GM12891 (cell line): ENCODE data around the gene AP2A2. TPM values are rescaled to one million over a fixed set of nuclear protein-coding genes. Genes with fewer than 3 reads are reported as not detected.

ENCODE experiments used
- DNase-seq: peaks from one replicate; pipeline ENCODE4 v3.0.0; 2011; ENCODE audit warnings: low spot score; ENCODE audit not compliant: insufficient read length
- FAIRE-seq: peaks from 2 replicates; lab custom pipeline; 2011; peaks lifted over from hg19 to GRCh38; lab: Jason Lieb, UNC
- PAX5 ChIP-seq: IDR thresholded peaks from 2 replicates; pipeline ENCODE4 v1.6.1; 2011; ENCODE audit warnings: low read length, moderate library complexity, mild to moderate bottlenecking; ENCODE audit not compliant: insufficient read depth, severe bottlenecking
- POLR2A ChIP-seq: IDR thresholded peaks from 2 replicates; pipeline ENCODE4 v1.6.1; 2011; ENCODE audit warnings: low read depth, low read length, control low read depth
- POLR2AphosphoS5 ChIP-seq: IDR thresholded peaks from 2 replicates; pipeline ENCODE4 v1.6.1; 2011; ENCODE audit warnings: low read depth, low read length, control low read depth
- POU2F2 ChIP-seq: IDR thresholded peaks from 2 replicates; pipeline ENCODE4 v1.6.1; 2011; ENCODE audit warnings: low read depth, mild to moderate bottlenecking, control low read depth, low read length, moderate library complexity
- SPI1 ChIP-seq: IDR thresholded peaks from 2 replicates; pipeline ENCODE4 v1.6.1; 2011; ENCODE audit warnings: low read depth, low read length, control low read depth
- TAF1 ChIP-seq: IDR thresholded peaks from 2 replicates; pipeline ENCODE4 v1.6.1; 2011; ENCODE audit warnings: low read depth, low read length, control low read depth
- polyA plus RNA-seq: library from polyadenylated mRNA; unstranded; fragments of >200 nt; gene quantifications from one replicate; pipeline ENCODE4 v1.2.1, GENCODE V29; 2012; ENCODE audit warnings: low read depth, missing spikeins, inconsistent platforms; ENCODE audit not compliant: missing spikeins

AP2A2 gene
- 17.8 TPM for polyA plus RNA-seq

GRCh38 chr11:925496-926301 lies at the start of gene AP2A2:
Gene AP2A2, plus strand, starts transcription at chr11:925870. Its CDS starts 152 bp downstream, at chr11:926022.
- TF ChIP-seq TAF1 (no peak), PAX5 (peak; percentile 44), POLR2A (no peak), SPI1 (no peak)
- peak; percentile 100 for FAIRE-seq

GRCh38 chr11:876545-876944 lies 49.1 kb upstream of the AP2A2 start:
- DNase-seq (no peak), FAIRE-seq (no peak)
- TF ChIP-seq POLR2AphosphoS5 (no peak), POLR2A (no peak), PAX5 (no peak)

More at GRCh38 chr11:925496-926301, at the start of gene AP2A2:
- DNase-seq, result peak; percentile 97

GRCh38 chr11:877565-877964 lies 48.1 kb upstream of the AP2A2 start:
- TF ChIP-seq PAX5 (no peak), SPI1 (no peak), POLR2A (no peak), POU2F2 (no peak), POLR2AphosphoS5 (no peak), TAF1 (no peak)
- DNase-seq (no peak), FAIRE-seq (no peak)

GRCh38 chr11:880447-880846 lies 45.2 kb upstream of the AP2A2 start:
- TF ChIP-seq POU2F2 (no peak), SPI1 (no peak), POLR2A (no peak), TAF1 (no peak)
- DNase-seq, result no peak
- no peak for FAIRE-seq

- DNase-seq, result no peak
- no peak for TF ChIP-seq PAX5
- TF ChIP-seq TAF1, result no peak
- no peak for TF ChIP-seq POLR2AphosphoS5
- FAIRE-seq, result no peak
Observed at GRCh38 chr11:882596-882995, 43.1 kb upstream of the AP2A2 start.

- FAIRE-seq (no peak), DNase-seq (no peak)
- TF ChIP-seq POLR2A (no peak), TAF1 (no peak), SPI1 (no peak), POLR2AphosphoS5 (no peak), POU2F2 (no peak), PAX5 (no peak)
Observed at GRCh38 chr11:883527-883926, 42.1 kb upstream of the AP2A2 start.

GRCh38 chr11:884578-885070 lies 41.0 kb upstream of the AP2A2 start:
- FAIRE-seq, result no peak
- no peak for TF ChIP-seq PAX5
- no peak for TF ChIP-seq SPI1

GRCh38 chr11:886568-886967 lies 39.1 kb upstream of the AP2A2 start:
- FAIRE-seq, result no peak
- DNase-seq, result no peak
- no peak for TF ChIP-seq SPI1
- no peak for TF ChIP-seq POLR2A
- no peak for TF ChIP-seq POU2F2
- no peak for TF ChIP-seq POLR2AphosphoS5
- TF ChIP-seq PAX5, result no peak
- no peak for TF ChIP-seq TAF1

More at GRCh38 chr11:884578-885070, 41.0 kb upstream of the AP2A2 start:
- no peak for DNase-seq

- FAIRE-seq (no peak), DNase-seq (no peak)
- TF ChIP-seq SPI1 (no peak), TAF1 (no peak), POU2F2 (no peak), POLR2AphosphoS5 (no peak), PAX5 (no peak), POLR2A (no peak)
Observed at GRCh38 chr11:887589-887988, 38.1 kb upstream of the AP2A2 start.

GRCh38 chr11:888310-889212 lies 37.1 kb upstream of the AP2A2 start:
- TF ChIP-seq POLR2A (no peak), POU2F2 (no peak), POLR2AphosphoS5 (no peak), SPI1 (no peak), PAX5 (no peak), TAF1 (no peak)
- FAIRE-seq (no peak), DNase-seq (no peak)
